Peyer's patch (tissue), 4 donors: ENCODE measurements around the gene SCN3B. TPM values are rescaled to one million over a fixed set of nuclear protein-coding genes. Genes with fewer than 3 reads are reported as not detected.

Experiments used
- DNase-seq, 3 donors: peaks; one replicate each; pipeline ENCODE4 v3.0.0-alpha.2; 2017 to 2019
- H3K27ac ChIP-seq, 4 donors: fragments of 200-600 bp; sonication (generic); one replicate each; pipeline ENCODE4 v1.5.1; 2016 to 2019
- H3K27me3 ChIP-seq, 2 donors: fragments of 200-600 bp; sonication (generic); one replicate each; pipeline ENCODE4 v1.5.1; 2019
- H3K36me3 ChIP-seq, 3 donors: fragments of 200-600 bp; sonication (generic); one replicate each; pipeline ENCODE4 v1.5.1; 2016 to 2019
- H3K4me1 ChIP-seq, 4 donors: fragments of 200-600 bp; sonication (generic); one replicate each; pipeline ENCODE4 v1.5.1; 2016 to 2019
- H3K4me3 ChIP-seq, 4 donors: fragments of 200-600 bp; sonication (generic); 1 replicate in 3 of 4; 2 replicates in 1 of 4; pipeline ENCODE4 v1.5.1; 2016 to 2019; ENCODE audit warnings: mild to moderate bottlenecking in 1 of 4
- H3K9me3 ChIP-seq, 4 donors: fragments of 200-600 bp; sonication (generic); one replicate each; pipeline ENCODE4 v1.5.1; 2016 to 2019; ENCODE audit warnings: mild to moderate bottlenecking in 1 of 4
- POLR2A ChIP-seq, 2 donors: fragments of 450-650 bp; IDR thresholded peaks; one replicate each; pipeline ENCODE4 v1.5.1; 2017; ENCODE audit warnings: antibody characterized with exemption in 2 of 2, mild to moderate bottlenecking in 2 of 2, moderate library complexity in 2 of 2
- total RNA-seq, 4 donors: library from RNA; depleted of rRNA; stranded (reverse); fragments of >200 nt; gene quantifications; one replicate each; pipeline ENCODE4 v1.1.0, GENCODE V29; 2016
- TF ChIP-seq, protein P1 (sequence below), 6 experiments: fragments of 450-650 bp in 4 of 6; fragments of 200-600 bp in 2 of 6; sonication (generic) in 1 of 6; IDR thresholded peaks; one replicate each; pipeline ENCODE4 v1.5.1; 2017 to 2019; ENCODE audit warnings: antibody characterized with exemption in 6 of 6, mild to moderate bottlenecking in 3 of 6, moderate library complexity in 1 of 6

Gene SCN3B, protein sequence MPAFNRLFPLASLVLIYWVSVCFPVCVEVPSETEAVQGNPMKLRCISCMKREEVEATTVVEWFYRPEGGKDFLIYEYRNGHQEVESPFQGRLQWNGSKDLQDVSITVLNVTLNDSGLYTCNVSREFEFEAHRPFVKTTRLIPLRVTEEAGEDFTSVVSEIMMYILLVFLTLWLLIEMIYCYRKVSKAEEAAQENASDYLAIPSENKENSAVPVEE
- 1 to 10 TPM in 2 of 4 donors, under 1 TPM in 2; 0.80 to 4.4 (median 1.3) TPM for total RNA-seq

DNA sequence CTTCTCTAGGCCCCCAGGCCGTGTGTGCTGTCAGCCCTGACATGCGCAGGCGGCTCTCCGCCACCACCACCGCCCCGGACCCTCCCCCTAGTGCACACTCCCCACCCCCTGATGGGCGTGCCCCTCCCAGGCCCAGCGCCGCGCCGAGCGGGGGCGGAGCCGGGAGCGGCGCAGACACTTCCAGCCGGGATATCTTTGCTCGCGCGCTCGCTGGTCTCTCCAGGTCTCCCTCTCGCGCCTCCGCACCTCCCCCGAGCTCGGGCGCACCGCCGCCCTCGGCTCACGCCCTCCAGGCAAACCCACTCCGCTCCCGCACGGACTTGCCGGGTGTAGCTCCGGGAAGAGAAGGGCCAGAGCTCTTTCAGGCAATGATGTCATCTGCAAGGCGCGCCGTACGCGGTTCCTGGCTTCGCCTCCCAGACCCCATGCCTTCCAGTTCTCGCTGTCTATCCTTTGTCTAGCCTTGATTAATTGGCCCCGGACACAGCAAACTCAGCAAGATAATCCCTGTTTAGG is at the start of gene SCN3B:
Gene SCN3B, minus strand, starts transcription at position 59 of the 516 bp plus-strand sequence. CDS start 823 bp downstream, outside the sequence.
- DNase-seq, result peak in 2 of 3 donors; percentile 61 to 74
- peak within 1 kb of the TSS; percentile 25 to 63 (median 48) for H3K4me3 ChIP-seq
- no peak for TF ChIP-seq POLR2A (IDR thresholded peaks at IDR 0.05)
- TF ChIP-seq, protein P1, sequence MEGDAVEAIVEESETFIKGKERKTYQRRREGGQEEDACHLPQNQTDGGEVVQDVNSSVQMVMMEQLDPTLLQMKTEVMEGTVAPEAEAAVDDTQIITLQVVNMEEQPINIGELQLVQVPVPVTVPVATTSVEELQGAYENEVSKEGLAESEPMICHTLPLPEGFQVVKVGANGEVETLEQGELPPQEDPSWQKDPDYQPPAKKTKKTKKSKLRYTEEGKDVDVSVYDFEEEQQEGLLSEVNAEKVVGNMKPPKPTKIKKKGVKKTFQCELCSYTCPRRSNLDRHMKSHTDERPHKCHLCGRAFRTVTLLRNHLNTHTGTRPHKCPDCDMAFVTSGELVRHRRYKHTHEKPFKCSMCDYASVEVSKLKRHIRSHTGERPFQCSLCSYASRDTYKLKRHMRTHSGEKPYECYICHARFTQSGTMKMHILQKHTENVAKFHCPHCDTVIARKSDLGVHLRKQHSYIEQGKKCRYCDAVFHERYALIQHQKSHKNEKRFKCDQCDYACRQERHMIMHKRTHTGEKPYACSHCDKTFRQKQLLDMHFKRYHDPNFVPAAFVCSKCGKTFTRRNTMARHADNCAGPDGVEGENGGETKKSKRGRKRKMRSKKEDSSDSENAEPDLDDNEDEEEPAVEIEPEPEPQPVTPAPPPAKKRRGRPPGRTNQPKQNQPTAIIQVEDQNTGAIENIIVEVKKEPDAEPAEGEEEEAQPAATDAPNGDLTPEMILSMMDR (IDR thresholded peaks at IDR 0.05), result no peak
- H3K36me3 ChIP-seq, result no peaks in the 10 kb centered on the region
- peak within 1 kb of the TSS in 1 of 4 donors; percentile 47 for H3K27ac ChIP-seq
- no peaks in the 10 kb centered on the region for H3K9me3 ChIP-seq
- H3K27me3 ChIP-seq, result no peaks in the 10 kb centered on the region
- peaks cover 0 to 10% (median 5%) of the 10 kb centered on the region in 4 donors for H3K4me1 ChIP-seq

DNA sequence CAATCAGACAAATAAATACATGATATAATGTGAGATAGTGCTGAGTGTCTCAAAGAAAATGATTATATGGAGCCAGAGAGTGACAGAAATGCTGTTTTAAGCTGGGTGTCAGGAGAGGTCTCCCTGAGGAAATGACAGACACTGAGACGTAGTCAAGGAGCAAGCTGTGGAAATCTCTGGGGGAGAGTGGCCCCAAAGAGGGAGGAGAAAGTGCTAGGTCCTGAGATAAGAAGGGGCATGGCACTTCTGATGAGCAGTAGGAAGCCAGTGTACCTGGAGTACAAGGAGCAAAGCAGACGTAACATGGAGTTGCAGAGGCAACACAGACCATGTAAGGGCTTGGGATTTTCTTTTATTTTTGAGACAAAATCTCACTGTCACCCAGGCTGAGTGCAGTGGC is 48.3 kb upstream of the SCN3B start:
- Histone ChIP-seq H3K36me3 (no peaks in the 10 kb centered on the region), H3K4me3 (no peak overlapping the region), H3K27ac (no peak overlapping the region), H3K27me3 (no peaks in the 10 kb centered on the region), H3K9me3 (no peaks in the 10 kb centered on the region), H3K4me1 (no peaks in the 10 kb centered on the region)
- TF ChIP-seq, protein P1 (IDR thresholded peaks at IDR 0.05), result no peak
- TF ChIP-seq POLR2A (IDR thresholded peaks at IDR 0.05), result no peak
- no peak for DNase-seq

DNA sequence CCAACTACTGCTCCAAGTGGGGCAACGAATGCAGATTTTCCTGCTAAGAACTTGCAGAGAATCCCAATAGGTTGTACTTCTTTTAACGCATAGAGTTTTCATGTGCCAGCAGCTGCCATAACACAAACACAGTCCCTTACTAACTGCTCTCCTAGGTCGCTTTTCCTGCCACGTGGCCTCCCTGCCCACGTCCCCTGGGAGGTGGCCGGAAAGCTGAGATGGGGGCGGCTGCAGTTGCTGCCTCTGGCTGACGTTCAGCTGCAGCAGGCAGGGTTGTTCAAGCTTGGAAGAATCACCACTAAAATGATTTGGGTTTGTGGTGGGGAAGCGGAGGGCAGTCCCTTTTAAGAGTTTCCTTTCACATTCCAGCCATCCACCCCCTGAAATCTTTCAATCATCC is 47.7 kb upstream of the SCN3B start:
- no peaks in the 10 kb centered on the region for H3K9me3 ChIP-seq
- no peak for DNase-seq
- no peak overlapping the region for H3K27ac ChIP-seq
- TF ChIP-seq, protein P1 (IDR thresholded peaks at IDR 0.05), result no peak
- TF ChIP-seq POLR2A (IDR thresholded peaks at IDR 0.05), result no peak
- no peak overlapping the region for H3K4me3 ChIP-seq
- H3K27me3 ChIP-seq, result no peaks in the 10 kb centered on the region
- no peaks in the 10 kb centered on the region for H3K4me1 ChIP-seq
- H3K36me3 ChIP-seq, result no peaks in the 10 kb centered on the region

DNA sequence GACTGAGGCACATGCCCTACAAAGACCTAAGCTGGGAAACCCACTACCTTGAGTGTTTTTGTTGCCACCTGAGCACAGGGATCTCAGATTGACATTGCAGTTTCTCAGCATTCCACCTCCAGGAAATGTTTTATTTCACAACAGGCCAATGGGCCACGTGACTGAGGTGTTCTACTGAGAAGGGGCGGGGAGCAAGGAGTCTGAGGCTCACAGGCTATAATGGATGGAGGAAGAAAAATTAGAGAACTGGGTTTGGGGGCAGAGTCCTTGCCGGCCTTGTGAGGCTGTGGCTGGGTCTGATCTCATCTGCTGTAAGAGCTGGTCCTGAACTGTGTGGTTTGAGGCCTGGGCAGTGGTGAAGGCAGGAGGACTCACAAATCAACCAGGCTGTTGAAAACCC is 46.3 kb upstream of the SCN3B start:
- Histone ChIP-seq H3K36me3 (no peaks in the 10 kb centered on the region), H3K27ac (no peak overlapping the region), H3K4me3 (no peak overlapping the region), H3K27me3 (no peaks in the 10 kb centered on the region), H3K9me3 (no peaks in the 10 kb centered on the region), H3K4me1 (no peaks in the 10 kb centered on the region)
- peak in 1 of 3 donors; percentile 57 for DNase-seq
- TF ChIP-seq POLR2A (IDR thresholded peaks at IDR 0.05), result no peak
- TF ChIP-seq, protein P1 (IDR thresholded peaks at IDR 0.05), result no peak

DNA sequence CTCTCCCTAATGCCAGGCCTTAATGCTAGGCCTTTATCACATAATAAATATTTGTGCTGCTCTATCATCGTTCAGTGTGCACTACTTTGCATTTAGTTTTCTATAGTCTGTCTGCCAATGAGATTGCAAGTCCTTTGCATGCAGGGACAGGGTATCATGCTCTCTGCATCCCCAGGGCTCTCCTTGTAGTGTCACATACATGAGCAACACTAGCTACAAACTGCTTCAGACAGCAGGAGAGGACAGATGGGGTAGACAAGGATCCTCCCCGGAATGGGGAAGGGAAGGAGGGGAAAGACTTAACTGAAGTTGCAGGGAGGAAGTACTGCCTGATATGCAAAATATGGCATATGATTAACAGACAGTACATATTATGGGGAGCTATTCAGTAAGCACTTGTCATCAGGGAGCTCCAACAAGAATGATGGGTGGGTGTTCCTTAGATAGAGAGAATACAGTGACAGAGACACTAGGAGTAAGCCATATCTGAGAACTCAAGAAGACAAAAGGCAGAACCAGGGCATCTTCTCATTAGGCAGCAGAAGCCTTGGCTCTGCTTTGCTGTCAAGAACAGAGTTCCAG is 44.2 kb upstream of the SCN3B start:
- no peak for TF ChIP-seq POLR2A (IDR thresholded peaks at IDR 0.05)
- TF ChIP-seq, protein P1 (IDR thresholded peaks at IDR 0.05), result no peak
- H3K36me3 ChIP-seq, result no peaks in the 10 kb centered on the region

More for the DNA sequence above, 44.2 kb upstream of the SCN3B start:
- Histone ChIP-seq H3K9me3 (no peaks in the 10 kb centered on the region), H3K27me3 (no peaks in the 10 kb centered on the region), H3K4me3 (no peak overlapping the region), H3K4me1 (no peaks in the 10 kb centered on the region), H3K27ac (no peak overlapping the region)
- DNase-seq, result no peak
